ENCODE data around the gene LRRC32. TPM values are rescaled to one million over a fixed set of nuclear protein-coding genes. Genes with fewer than 3 reads are reported as not detected.

Gene LRRC32
- total and polyA plus RNA-seq, 2 experiments from 2014 or later: 4.0 to 7.9 TPM

DNA sequence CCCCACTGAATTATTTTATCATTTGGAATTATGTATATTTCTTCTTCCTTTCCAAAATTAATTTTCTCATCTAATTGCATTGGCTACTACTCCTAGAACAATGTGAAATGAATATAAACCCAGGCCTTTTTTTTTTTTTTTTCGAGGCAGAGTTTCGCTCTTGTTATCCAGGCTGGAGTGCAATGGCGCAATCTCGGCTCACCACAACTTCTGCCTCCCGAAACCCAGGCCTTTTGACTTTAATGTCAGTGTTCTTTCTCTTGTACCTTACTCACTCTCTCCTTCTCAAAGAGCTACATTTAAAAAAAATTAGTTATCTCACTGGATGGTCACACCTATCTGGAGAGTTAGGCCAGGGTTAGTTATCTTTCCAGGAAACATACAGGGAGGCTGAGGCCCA is 35.3 kb upstream of the LRRC32 start:
- peaks cover 8% of the 10 kb centered on the region for H3F3A ChIP-seq (ENCODE audit: insufficient read depth)
- H3K27ac ChIP-seq: no peak overlapping the region
- H3K4me2 ChIP-seq (ENCODE audit: unreplicated experiment): no peak overlapping the region
- no peaks in the 10 kb centered on the region for H3K9me3 ChIP-seq (ENCODE audit: low read depth)
- WGBS, 2 experiments (ENCODE audit: low coverage in 1 of 2, low lambda C conversion rate in 2 of 2, missing lambda C conversion rate in 2 of 2): 94 to 98% methylated on average over 5 of the region's 5 CpGs
- in situ Hi-C loops (cut with MboI): no loop called here
- no peak for DNase-seq
- no peak for TF ChIP-seq EZH2phosphoT487 (IDR thresholded peaks at IDR 0.05; ENCODE audit: insufficient read depth, low read depth)
- no peak for TF ChIP-seq EZH2 (IDR thresholded peaks at IDR 0.05; ENCODE audit: insufficient read depth, poor library complexity, severe bottlenecking)
- peaks cover 16% of the 10 kb centered on the region for H3K4me1 ChIP-seq (ENCODE audit: insufficient read depth)
- H3K9ac ChIP-seq: no peak overlapping the region
- no peak overlapping the region for H3K4me3 ChIP-seq
- H3K27me3 ChIP-seq (replicated peaks; ENCODE audit: insufficient read depth): no peaks in the 10 kb centered on the region
- H3K79me2 ChIP-seq (ENCODE audit: insufficient read depth): no peaks in the 10 kb centered on the region
- H3K36me3 ChIP-seq (ENCODE audit: low read depth): no peaks in the 10 kb centered on the region
- no peaks in the 10 kb centered on the region for H3K9me2 ChIP-seq (ENCODE audit: insufficient read depth)
- no peak overlapping the region for H2AFZ ChIP-seq
- no peaks in the 10 kb centered on the region for H4K20me1 ChIP-seq (ENCODE audit: insufficient read depth)

GRCh38 chr11:76704171-76704948 is 33.8 kb upstream of the LRRC32 start:
- H3K27ac ChIP-seq: no peak overlapping the region
- H3K9me2 ChIP-seq (ENCODE audit: insufficient read depth): no peaks in the 10 kb centered on the region
- in situ Hi-C loops (cut with MboI): no loop called here
- no peaks in the 10 kb centered on the region for H3K27me3 ChIP-seq (replicated peaks; ENCODE audit: insufficient read depth)
- DNase-seq: no peak
- peaks cover 19% of the 10 kb centered on the region for H3F3A ChIP-seq (ENCODE audit: insufficient read depth)
- H2AFZ ChIP-seq: no peak overlapping the region
- H3K4me2 ChIP-seq (ENCODE audit: unreplicated experiment): no peak overlapping the region
- 57 to 58% methylated on average over 5 of the region's 5 CpGs for WGBS, 2 experiments (ENCODE audit: low coverage in 1 of 2, low lambda C conversion rate in 2 of 2, missing lambda C conversion rate in 2 of 2)
- H3K36me3 ChIP-seq (ENCODE audit: low read depth): no peaks in the 10 kb centered on the region
- H4K20me1 ChIP-seq (ENCODE audit: insufficient read depth): no peaks in the 10 kb centered on the region
- no peak overlapping the region for H3K9ac ChIP-seq
- H3K79me2 ChIP-seq (ENCODE audit: insufficient read depth): no peaks in the 10 kb centered on the region
- no peak for TF ChIP-seq EZH2phosphoT487 (IDR thresholded peaks at IDR 0.05; ENCODE audit: insufficient read depth, low read depth)
- no peak for TF ChIP-seq EZH2 (IDR thresholded peaks at IDR 0.05; ENCODE audit: insufficient read depth, poor library complexity, severe bottlenecking)
- H3K9me3 ChIP-seq (ENCODE audit: low read depth): no peaks in the 10 kb centered on the region
- H3K4me1 ChIP-seq (ENCODE audit: insufficient read depth): peaks cover 27% of the 10 kb centered on the region
- H3K4me3 ChIP-seq: no peak overlapping the region

DNA sequence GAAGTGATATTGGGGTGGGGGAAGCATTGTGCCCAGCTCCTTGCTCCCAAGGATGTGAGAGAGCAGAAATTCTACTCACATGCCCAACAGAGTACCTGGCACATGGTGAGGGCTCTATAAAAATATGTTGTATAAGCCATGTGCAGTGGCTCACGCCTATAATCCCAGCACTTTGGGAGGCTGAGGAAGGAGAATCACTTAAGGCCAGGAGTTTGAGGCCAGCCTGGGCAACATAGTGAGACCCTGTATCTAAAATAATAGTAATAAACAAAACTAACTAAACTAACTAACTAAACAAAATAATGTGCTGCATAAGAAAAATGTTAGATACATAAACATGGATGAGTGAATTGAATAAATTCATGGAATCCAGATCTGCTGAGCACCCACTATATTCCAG is 33.2 kb upstream of the LRRC32 start:
- no peak overlapping the region for H3K4me3 ChIP-seq
- no peak overlapping the region for H3K9ac ChIP-seq
- 93 to 94% methylated on average over 1 of the region's 1 CpG for WGBS, 2 experiments (ENCODE audit: low coverage in 1 of 2, low lambda C conversion rate in 2 of 2, missing lambda C conversion rate in 2 of 2)
- H3K9me3 ChIP-seq (ENCODE audit: low read depth): no peaks in the 10 kb centered on the region
- H3K27ac ChIP-seq: no peak overlapping the region
- no peaks in the 10 kb centered on the region for H3K9me2 ChIP-seq (ENCODE audit: insufficient read depth)
- no peak overlapping the region for H2AFZ ChIP-seq
- peaks cover 27% of the 10 kb centered on the region for H3K4me1 ChIP-seq (ENCODE audit: insufficient read depth)
- H3K27me3 ChIP-seq (replicated peaks; ENCODE audit: insufficient read depth): no peaks in the 10 kb centered on the region
- no peaks in the 10 kb centered on the region for H3K79me2 ChIP-seq (ENCODE audit: insufficient read depth)
- peaks cover 25% of the 10 kb centered on the region for H3F3A ChIP-seq (ENCODE audit: insufficient read depth)
- H4K20me1 ChIP-seq (ENCODE audit: insufficient read depth): no peaks in the 10 kb centered on the region
- DNase-seq: no peak
- in situ Hi-C loops (cut with MboI): no loop called here
- H3K4me2 ChIP-seq (ENCODE audit: unreplicated experiment): no peak overlapping the region
- TF ChIP-seq EZH2 (IDR thresholded peaks at IDR 0.05; ENCODE audit: insufficient read depth, poor library complexity, severe bottlenecking) (no peak), EZH2phosphoT487 (IDR thresholded peaks at IDR 0.05; ENCODE audit: insufficient read depth, low read depth) (no peak)
- no peaks in the 10 kb centered on the region for H3K36me3 ChIP-seq (ENCODE audit: low read depth)

DNA sequence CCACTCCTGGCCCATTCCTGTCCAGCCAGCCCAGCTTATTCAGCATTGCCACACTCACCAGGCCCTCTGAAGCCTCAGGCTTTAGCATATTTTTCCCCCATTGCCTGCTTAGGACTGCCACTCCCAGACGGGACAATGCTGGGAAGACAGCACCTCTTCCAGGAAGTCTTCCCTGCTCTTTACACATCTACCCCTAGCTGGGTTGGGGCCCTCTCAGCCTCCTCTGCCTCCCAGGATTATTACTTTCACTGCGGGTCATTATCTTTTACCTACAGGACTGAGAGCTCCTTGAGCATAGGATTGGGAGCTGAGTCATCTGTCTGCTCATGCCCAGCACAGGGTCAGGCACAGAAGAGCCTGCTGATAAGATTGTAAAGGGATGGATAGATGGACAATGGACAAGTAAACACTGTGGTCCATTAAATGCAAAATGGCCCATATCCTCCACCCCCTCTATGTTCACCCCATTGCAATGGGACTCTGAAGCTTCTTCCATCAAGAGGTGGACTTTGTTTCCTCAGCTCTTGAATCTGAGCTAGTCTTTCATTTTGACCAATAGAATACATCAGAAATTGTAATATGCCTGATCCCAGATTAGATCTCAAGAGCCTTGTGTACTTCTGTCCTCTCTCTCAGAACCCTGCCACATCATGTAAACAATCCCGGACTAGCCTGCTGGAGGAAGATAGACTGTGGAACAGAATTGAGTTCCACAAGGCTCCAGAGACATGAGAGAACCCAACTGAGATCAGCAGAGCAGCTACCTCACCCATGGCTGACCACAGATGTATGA is 32.0 kb upstream of the LRRC32 start:
- TF ChIP-seq EZH2phosphoT487 (IDR thresholded peaks at IDR 0.05; ENCODE audit: insufficient read depth, low read depth) (no peak), EZH2 (IDR thresholded peaks at IDR 0.05; ENCODE audit: insufficient read depth, poor library complexity, severe bottlenecking) (no peak)
- Histone ChIP-seq H3K9me3 (ENCODE audit: low read depth) (no peaks in the 10 kb centered on the region), H3K4me3 (no peak overlapping the region), H3K27me3 (replicated peaks; ENCODE audit: insufficient read depth) (no peaks in the 10 kb centered on the region), H3K36me3 (ENCODE audit: low read depth) (no peaks in the 10 kb centered on the region), H3K4me2 (ENCODE audit: unreplicated experiment) (no peak overlapping the region), H3F3A (ENCODE audit: insufficient read depth) (peaks cover 25% of the 10 kb centered on the region), H3K4me1 (ENCODE audit: insufficient read depth) (peaks cover 27% of the 10 kb centered on the region), H2AFZ (no peak overlapping the region), H3K9ac (no peak overlapping the region), H3K9me2 (ENCODE audit: insufficient read depth) (no peaks in the 10 kb centered on the region), H3K79me2 (ENCODE audit: insufficient read depth) (no peaks in the 10 kb centered on the region), H3K27ac (no peak overlapping the region), H4K20me1 (ENCODE audit: insufficient read depth) (no peaks in the 10 kb centered on the region)
- in situ Hi-C loops (cut with MboI): no loop called here
- WGBS, 2 experiments (ENCODE audit: low coverage in 1 of 2, low lambda C conversion rate in 2 of 2, missing lambda C conversion rate in 2 of 2): 61 to 65% methylated on average over 3 of the region's 3 CpGs
- DNase-seq: peak; percentile 23

Measured in GM23248 (cell line).